Embryonic facial prominence (tissue), 1 donor: ENCODE data around the gene GOLGA7B.

Experiments used
- DNase-seq: peaks from one replicate; pipeline ENCODE4 v3.0.0-alpha.2; 2016; ENCODE audit errors: extremely low spot score

GOLGA7B gene

GRCh38 chr10:97849687-97850402, at the start of gene GOLGA7B:
GOLGA7B (plus strand) TSS chr10:97849843; CDS start chr10:97850304, 461 bp downstream.
- DNase-seq, result no peak

GRCh38 chr10:97800474-97800873, 49.2 kb upstream of the GOLGA7B start:
- DNase-seq, result no peak

GRCh38 chr10:97801422-97801821, 48.2 kb upstream of the GOLGA7B start:
- no peak for DNase-seq

GRCh38 chr10:97805096-97805884, 44.4 kb upstream of the GOLGA7B start:
- no peak for DNase-seq

- no peak for DNase-seq
These were observed 43.7 kb upstream of the GOLGA7B start for GRCh38 chr10:97805949-97806348.

GRCh38 chr10:97810446-97810845, 39.2 kb upstream of the GOLGA7B start:
- no peak for DNase-seq

- DNase-seq, result no peak
These were observed 37.7 kb upstream of the GOLGA7B start for GRCh38 chr10:97811958-97812357.

GRCh38 chr10:97812696-97813095, 36.9 kb upstream of the GOLGA7B start:
- DNase-seq, result no peak

- DNase-seq, result no peak
These were observed 36.3 kb upstream of the GOLGA7B start for GRCh38 chr10:97813311-97813710.

- DNase-seq, result no peak
These were observed 34.6 kb upstream of the GOLGA7B start for GRCh38 chr10:97814996-97815395.

GRCh38 chr10:97816609-97817008, 33.0 kb upstream of the GOLGA7B start:
- DNase-seq, result no peak

GRCh38 chr10:97818572-97818971, 31.1 kb upstream of the GOLGA7B start:
- DNase-seq, result no peak

GRCh38 chr10:97820096-97820704, 29.4 kb upstream of the GOLGA7B start:
- DNase-seq, result no peak

GRCh38 chr10:97821308-97822038, 28.2 kb upstream of the GOLGA7B start:
- no peak for DNase-seq

GRCh38 chr10:97822261-97822687, 27.4 kb upstream of the GOLGA7B start:
- no peak for DNase-seq

GRCh38 chr10:97823734-97824133, 25.9 kb upstream of the GOLGA7B start:
- DNase-seq, result no peak

GRCh38 chr10:97825020-97825760, 24.5 kb upstream of the GOLGA7B start:
- no peak for DNase-seq

- DNase-seq, result no peak
These were observed 22.8 kb upstream of the GOLGA7B start for GRCh38 chr10:97826892-97827291.

- no peak for DNase-seq
These were observed 21.8 kb upstream of the GOLGA7B start for GRCh38 chr10:97827702-97828291.

GRCh38 chr10:97828721-97829120, 20.9 kb upstream of the GOLGA7B start:
- no peak for DNase-seq

- DNase-seq, result no peak
These were observed 19.6 kb upstream of the GOLGA7B start for GRCh38 chr10:97830064-97830463.
